SJSA1 (cell line): ENCODE results near the gene UGT1A7. TPM values are rescaled to one million over a fixed set of nuclear protein-coding genes. Genes with fewer than 3 reads are reported as not detected.
"Not testable (repeated sequence)": the region's sequence is repeated elsewhere in the genome, so short reads cannot be mapped to it uniquely, and the experiment has no call there.

ENCODE experiments used
- DNase-seq, 2 experiments: peaks; one replicate each; pipeline ENCODE4 v3.0.0-alpha.2; 2015 to 2020; ENCODE audit warnings: low spot score in 2 of 2, low read depth in 1 of 2
- H3K27ac ChIP-seq: fragments of 250-450 bp; sonication (Bioruptor Pico); 2 replicates; pipeline ENCODE4 v1.5.1; 2020; ENCODE audit warnings: mild to moderate bottlenecking, moderate library complexity
- H3K27me3 ChIP-seq: fragments of 250-450 bp; sonication (Bioruptor Pico); replicated peaks from 2 replicates; pipeline ENCODE4 v1.5.1; 2020; ENCODE audit warnings: mild to moderate bottlenecking, moderate library complexity
- H3K36me3 ChIP-seq: fragments of 250-450 bp; sonication (Bioruptor Pico); 2 replicates; pipeline ENCODE4 v1.5.1; 2020; ENCODE audit warnings: mild to moderate bottlenecking
- H3K4me1 ChIP-seq: fragments of 250-450 bp; sonication (Bioruptor Pico); replicated peaks from 2 replicates; pipeline ENCODE4 v1.6.1; 2021; ENCODE audit warnings: mild to moderate bottlenecking
- H3K4me3 ChIP-seq: fragments of 250-450 bp; sonication (Bioruptor Pico); 2 replicates; pipeline ENCODE4 v1.5.1; 2020; ENCODE audit warnings: mild to moderate bottlenecking
- H3K9me3 ChIP-seq: fragments of 250-450 bp; sonication (Bioruptor Pico); replicated peaks from 2 replicates; pipeline ENCODE4 v1.5.1; 2020; ENCODE audit warnings: mild to moderate bottlenecking
- total RNA-seq: library from RNA; depleted of rRNA; stranded (reverse); fragments of >200 nt; shearing (Covaris generic); gene quantifications from 2 replicates; pipeline ENCODE4 v1.2.3, GENCODE V29; 2014; rRNA removed

The UGT1A7 gene
- not detected in 2 replicates for total RNA-seq

GRCh38 chr2:233681521-233682099, at the start of gene UGT1A7:
TSS of gene UGT1A7 (plus strand) at chr2:233681901. CDS start at chr2:233681938, 37 bp downstream.
- Histone ChIP-seq H3K27ac (no peak within 1 kb of the TSS), H3K36me3 (no peaks in the 10 kb centered on the region), H3K4me1 (no peaks in the 10 kb centered on the region), H3K4me3 (no peak within 1 kb of the TSS), H3K9me3 (no peaks in the 10 kb centered on the region), H3K27me3 (no peaks in the 10 kb centered on the region)
- no peak for DNase-seq

DNA sequence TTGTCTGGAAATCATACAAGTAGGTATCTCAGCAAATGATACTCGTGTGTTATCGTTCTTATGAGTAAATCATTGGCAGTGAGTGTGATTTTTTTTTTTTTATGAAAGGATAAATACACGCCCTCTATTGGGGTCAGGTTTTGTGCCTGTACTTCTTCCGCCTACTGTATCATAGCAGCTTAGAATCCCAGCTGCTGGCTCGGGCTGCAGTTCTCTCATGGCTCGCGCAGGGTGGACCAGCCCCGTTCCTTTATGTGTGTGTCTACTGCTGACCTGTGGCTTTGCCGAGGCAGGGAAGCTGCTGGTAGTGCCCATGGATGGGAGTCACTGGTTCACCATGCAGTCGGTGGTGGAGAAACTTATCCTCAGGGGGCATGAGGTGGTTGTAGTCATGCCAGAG, 45.4 kb upstream of the UGT1A7 start, which contains the start of gene UGT1A10:
UGT1A10 (plus strand) TSS at position 143 of the 400 bp plus-strand sequence; CDS start at position 218, 75 bp downstream.
- H3K27ac ChIP-seq, DNase-seq, H3K4me3 ChIP-seq, H3K27me3 ChIP-seq, H3K9me3 ChIP-seq, H3K4me1 ChIP-seq, H3K36me3 ChIP-seq: not testable (repeated sequence)

- Histone ChIP-seq H3K27ac (no peak overlapping the region), H3K9me3 (0 out of 2 replicates have a peak, but pooled peaks cover 2% of the 10 kb centered on the region), H3K27me3 (no peaks in the 10 kb centered on the region), H3K36me3 (no peaks in the 10 kb centered on the region), H3K4me3 (no peak overlapping the region), H3K4me1 (no peaks in the 10 kb centered on the region)
- no peak for DNase-seq
Observed at GRCh38 chr2:233638836-233639235, 42.9 kb upstream of the UGT1A7 start.

- DNase-seq: no peak
- H3K27me3 ChIP-seq: no peaks in the 10 kb centered on the region
- 0 out of 2 replicates have a peak, but pooled peaks cover 2% of the 10 kb centered on the region for H3K9me3 ChIP-seq
- H3K27ac ChIP-seq: no peak overlapping the region
- no peaks in the 10 kb centered on the region for H3K36me3 ChIP-seq
- no peaks in the 10 kb centered on the region for H3K4me1 ChIP-seq
- H3K4me3 ChIP-seq: no peak overlapping the region
Observed at GRCh38 chr2:233639860-233640259, 41.8 kb upstream of the UGT1A7 start.

DNA sequence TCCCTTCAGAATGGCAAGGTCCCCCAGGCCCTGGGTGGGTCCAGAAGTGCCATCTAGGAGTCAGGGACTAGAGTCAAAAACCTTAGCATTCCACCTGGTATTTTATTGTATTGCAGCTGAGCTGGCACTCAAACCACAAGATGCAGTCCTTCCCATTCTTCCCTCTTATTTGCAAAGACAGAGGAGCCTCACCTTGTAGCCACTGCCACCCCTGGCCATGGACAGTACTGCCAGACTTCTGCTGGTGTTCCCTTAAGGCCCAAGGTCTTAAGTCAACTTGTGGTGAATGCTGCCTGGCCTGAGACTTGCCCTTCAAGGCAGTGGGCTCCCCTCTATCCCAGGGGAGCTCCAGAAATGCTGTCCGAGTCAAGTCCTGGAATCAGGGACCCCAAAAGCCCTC, 38.6 kb upstream of the UGT1A7 start:
- no peak overlapping the region for H3K27ac ChIP-seq
- 0 out of 2 replicates have a peak, but pooled peaks cover 2% of the 10 kb centered on the region for H3K9me3 ChIP-seq
- H3K27me3 ChIP-seq: no peaks in the 10 kb centered on the region
- H3K36me3 ChIP-seq: no peaks in the 10 kb centered on the region
- H3K4me3 ChIP-seq: no peak overlapping the region
- no peaks in the 10 kb centered on the region for H3K4me1 ChIP-seq
- DNase-seq: no peak

DNA sequence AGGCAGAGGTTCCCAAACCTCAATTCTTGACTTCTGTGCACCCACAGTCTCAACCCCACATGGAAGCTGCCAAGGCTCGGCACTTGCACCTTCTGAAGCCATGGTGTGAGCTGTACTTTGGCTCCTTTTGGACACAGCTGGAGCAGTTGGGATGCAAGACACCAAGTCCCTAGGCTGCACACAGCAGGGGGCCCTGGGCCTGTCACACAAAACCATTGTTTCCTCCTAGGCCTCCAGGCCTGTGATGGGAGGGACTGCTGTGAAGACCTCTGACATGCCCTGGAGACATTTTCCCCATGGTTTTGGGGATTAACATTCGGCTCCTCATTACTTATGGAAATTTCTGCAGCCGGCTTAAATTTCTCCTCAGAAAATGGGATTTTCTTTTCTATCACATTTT, 35.7 kb upstream of the UGT1A7 start:
- not testable (repeated sequence) for H3K36me3 ChIP-seq, H3K27me3 ChIP-seq, H3K4me1 ChIP-seq, H3K27ac ChIP-seq, H3K4me3 ChIP-seq, H3K9me3 ChIP-seq, DNase-seq

DNA sequence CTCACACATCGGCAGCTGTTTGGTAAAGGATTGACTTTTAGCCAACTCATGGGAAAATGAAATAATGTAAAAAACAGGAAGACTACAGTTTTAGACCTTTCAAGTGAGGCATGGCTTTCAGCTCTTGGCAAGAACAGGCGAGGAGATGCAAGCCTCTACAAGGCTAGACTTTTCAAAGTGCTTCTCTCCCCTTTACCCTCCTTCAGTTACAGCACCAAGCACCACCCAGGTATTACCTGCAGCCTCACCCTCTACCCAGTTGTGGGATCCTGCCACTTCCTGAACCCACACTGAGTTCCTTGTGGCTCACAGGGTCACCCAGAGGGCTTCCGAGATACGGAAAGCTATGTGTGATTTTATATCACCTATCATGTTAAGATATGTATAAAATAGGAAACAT, 30.7 kb upstream of the UGT1A7 start:
- no peak overlapping the region for H3K4me3 ChIP-seq
- H3K4me1 ChIP-seq: no peaks in the 10 kb centered on the region
- no peaks in the 10 kb centered on the region; the same call in none of the 2 replicates for H3K27me3 ChIP-seq
- no peak overlapping the region for H3K27ac ChIP-seq
- no peak for DNase-seq
- H3K9me3 ChIP-seq: no peaks in the 10 kb centered on the region
- no peaks in the 10 kb centered on the region for H3K36me3 ChIP-seq

- H3K4me3 ChIP-seq: no peak overlapping the region
- H3K27me3 ChIP-seq: no peaks in the 10 kb centered on the region; the same call in none of the 2 replicates
Observed at GRCh38 chr2:233651430-233651829, 30.3 kb upstream of the UGT1A7 start.

DNA sequence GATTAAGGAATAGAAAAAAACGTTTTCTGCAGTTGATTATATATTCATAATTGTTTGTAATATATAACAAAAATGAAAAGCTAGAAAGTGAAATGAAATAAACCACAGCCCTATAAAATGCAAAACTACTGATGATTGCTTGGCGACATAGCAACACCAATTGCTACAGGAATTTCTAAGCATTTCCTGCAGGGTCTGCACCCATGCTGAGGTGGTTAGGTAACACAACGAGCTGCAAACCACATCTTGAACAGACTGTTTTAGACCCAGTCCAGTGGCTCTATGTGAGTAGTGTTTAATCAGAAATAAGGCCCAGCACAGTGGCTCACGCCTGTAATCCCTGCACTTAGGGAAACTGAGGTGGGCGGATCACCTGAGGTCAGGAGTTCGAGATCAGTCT, 27.2 kb upstream of the UGT1A7 start:
- no peak for DNase-seq
- no peak overlapping the region for H3K27ac ChIP-seq
- H3K36me3 ChIP-seq: no peaks in the 10 kb centered on the region
- H3K4me3 ChIP-seq: no peak overlapping the region
- peaks cover 9% of the 10 kb centered on the region for H3K27me3 ChIP-seq
- H3K9me3 ChIP-seq: no peaks in the 10 kb centered on the region
- H3K4me1 ChIP-seq: no peaks in the 10 kb centered on the region

More at GRCh38 chr2:233651430-233651829, 30.3 kb upstream of the UGT1A7 start:
- DNase-seq: no peak
- Histone ChIP-seq H3K36me3 (no peaks in the 10 kb centered on the region), H3K9me3 (no peaks in the 10 kb centered on the region), H3K4me1 (no peaks in the 10 kb centered on the region), H3K27ac (no peak overlapping the region)

DNA sequence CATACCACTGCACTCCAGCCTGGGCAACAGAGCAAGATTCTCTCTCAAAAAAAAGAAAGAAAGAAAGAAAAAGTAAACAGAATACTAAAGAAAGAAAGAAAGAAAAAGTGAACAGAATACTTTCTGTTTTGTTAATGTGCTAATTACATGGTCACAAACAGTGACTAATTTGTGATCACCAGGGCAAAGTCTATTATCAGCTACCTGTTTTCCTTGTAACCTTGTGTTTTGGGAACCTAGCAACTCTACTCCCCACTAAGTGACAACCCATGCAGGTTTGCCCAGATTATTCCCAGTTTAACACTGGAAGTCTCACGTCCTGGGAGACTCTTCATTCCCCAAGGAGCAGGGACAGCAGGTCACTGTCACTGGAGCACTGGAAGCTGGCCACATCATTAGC, 26.7 kb upstream of the UGT1A7 start:
- no peak overlapping the region for H3K4me3 ChIP-seq
- no peak for DNase-seq
- no peak overlapping the region for H3K27ac ChIP-seq
- no peaks in the 10 kb centered on the region for H3K36me3 ChIP-seq
- H3K4me1 ChIP-seq: no peaks in the 10 kb centered on the region
- H3K9me3 ChIP-seq: no peaks in the 10 kb centered on the region
- H3K27me3 ChIP-seq: peaks cover 9% of the 10 kb centered on the region

- peaks cover 11% of the 10 kb centered on the region for H3K27me3 ChIP-seq
- H3K27ac ChIP-seq, H3K36me3 ChIP-seq, H3K4me1 ChIP-seq, DNase-seq, H3K4me3 ChIP-seq, H3K9me3 ChIP-seq: not testable (repeated sequence)
Observed at GRCh38 chr2:233655943-233656342, 25.8 kb upstream of the UGT1A7 start.

- no peak for DNase-seq
Observed at GRCh38 chr2:233656443-233656842, 25.3 kb upstream of the UGT1A7 start.

DNA sequence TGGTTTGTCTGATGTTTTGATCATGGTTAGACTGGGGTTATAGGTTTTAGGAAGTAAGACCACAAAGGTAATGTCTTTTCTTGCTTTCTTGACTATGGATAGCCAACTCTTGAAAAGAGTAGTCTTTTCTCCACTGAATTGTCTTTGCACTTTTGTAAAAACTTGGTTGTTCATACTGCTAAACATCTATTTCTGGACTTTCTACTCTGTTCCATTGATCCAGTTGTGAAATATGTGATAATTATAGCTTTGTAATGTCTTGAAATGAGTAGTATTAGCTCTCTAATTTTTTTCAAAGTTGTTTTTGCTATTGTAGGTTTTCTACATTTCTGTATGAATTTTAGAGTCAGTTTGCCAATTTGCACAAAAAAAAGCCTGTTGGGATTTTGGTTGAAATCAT, 23.1 kb upstream of the UGT1A7 start:
- H3K36me3 ChIP-seq: no peaks in the 10 kb centered on the region
- no peaks in the 10 kb centered on the region for H3K4me1 ChIP-seq
- H3K27ac ChIP-seq: no peak overlapping the region
- peaks cover 13% of the 10 kb centered on the region for H3K27me3 ChIP-seq
- H3K4me3 ChIP-seq: no peak overlapping the region
- H3K9me3 ChIP-seq: no peaks in the 10 kb centered on the region
- no peak for DNase-seq

More at GRCh38 chr2:233656443-233656842, 25.3 kb upstream of the UGT1A7 start:
- H3K9me3 ChIP-seq: no peaks in the 10 kb centered on the region
- H3K27ac ChIP-seq: no peak overlapping the region
- peaks cover 13% of the 10 kb centered on the region for H3K27me3 ChIP-seq
- no peak overlapping the region for H3K4me3 ChIP-seq
- H3K36me3 ChIP-seq: no peaks in the 10 kb centered on the region
- H3K4me1 ChIP-seq: no peaks in the 10 kb centered on the region

GRCh38 chr2:233663911-233664310, 17.8 kb upstream of the UGT1A7 start:
- no peak overlapping the region for H3K27ac ChIP-seq
- no peaks in the 10 kb centered on the region for H3K36me3 ChIP-seq
- no peak for DNase-seq
- H3K9me3 ChIP-seq: no peaks in the 10 kb centered on the region
- no peak overlapping the region for H3K4me3 ChIP-seq
- peaks cover 6% of the 10 kb centered on the region; the same call in 1 of the 2 replicates for H3K27me3 ChIP-seq
- H3K4me1 ChIP-seq: no peaks in the 10 kb centered on the region
